A549 (cell line): ENCODE results near the gene CENPI.

ENCODE experiments used
- CTCF ChIP-seq: fragments of >200 bp; sonication (Bioruptor Twin); formaldehyde crosslinking; IDR thresholded peaks from 3 replicates; pipeline ENCODE4 v1.5.1; 2016
- KDM1A ChIP-seq: fragments of 200-600 bp; sonication (generic); IDR thresholded peaks from 2 replicates; pipeline ENCODE4 v1.6.1; 2016; ENCODE audit warnings: low read depth, mild to moderate bottlenecking
- MYC ChIP-seq: IDR thresholded peaks from 2 replicates; pipeline ENCODE4 v1.6.1; 2012; ENCODE audit warnings: mild to moderate bottlenecking, inconsistent platforms, low read length, improper control_type of control experiment, borderline replicate concordance
- PHF8 ChIP-seq: fragments of 200-600 bp; sonication (generic); IDR thresholded peaks from 2 replicates; pipeline ENCODE4 v1.6.1; 2016; ENCODE audit warnings: low read depth, mild to moderate bottlenecking, antibody characterized with exemption, moderate library complexity, borderline replicate concordance
- RARB ChIP-seq: fragments of 250-450 bp; sonication (Bioruptor Pico); IDR thresholded peaks from 2 replicates; pipeline ENCODE4 v1.8.0; 2021; ENCODE audit warnings: mild to moderate bottlenecking, moderate library complexity
- TF ChIP-seq, protein P1 (sequence below): IDR thresholded peaks from 2 replicates; pipeline ENCODE4 v1.6.1; 2012; ENCODE audit warnings: low read depth, borderline replicate concordance
- TF ChIP-seq, protein P2 (sequence below): fragments of 200-600 bp; sonication (generic); IDR thresholded peaks from 2 replicates; pipeline ENCODE4 v1.6.1; 2016; ENCODE audit warnings: antibody characterized with exemption, mild to moderate bottlenecking, moderate library complexity

DNA sequence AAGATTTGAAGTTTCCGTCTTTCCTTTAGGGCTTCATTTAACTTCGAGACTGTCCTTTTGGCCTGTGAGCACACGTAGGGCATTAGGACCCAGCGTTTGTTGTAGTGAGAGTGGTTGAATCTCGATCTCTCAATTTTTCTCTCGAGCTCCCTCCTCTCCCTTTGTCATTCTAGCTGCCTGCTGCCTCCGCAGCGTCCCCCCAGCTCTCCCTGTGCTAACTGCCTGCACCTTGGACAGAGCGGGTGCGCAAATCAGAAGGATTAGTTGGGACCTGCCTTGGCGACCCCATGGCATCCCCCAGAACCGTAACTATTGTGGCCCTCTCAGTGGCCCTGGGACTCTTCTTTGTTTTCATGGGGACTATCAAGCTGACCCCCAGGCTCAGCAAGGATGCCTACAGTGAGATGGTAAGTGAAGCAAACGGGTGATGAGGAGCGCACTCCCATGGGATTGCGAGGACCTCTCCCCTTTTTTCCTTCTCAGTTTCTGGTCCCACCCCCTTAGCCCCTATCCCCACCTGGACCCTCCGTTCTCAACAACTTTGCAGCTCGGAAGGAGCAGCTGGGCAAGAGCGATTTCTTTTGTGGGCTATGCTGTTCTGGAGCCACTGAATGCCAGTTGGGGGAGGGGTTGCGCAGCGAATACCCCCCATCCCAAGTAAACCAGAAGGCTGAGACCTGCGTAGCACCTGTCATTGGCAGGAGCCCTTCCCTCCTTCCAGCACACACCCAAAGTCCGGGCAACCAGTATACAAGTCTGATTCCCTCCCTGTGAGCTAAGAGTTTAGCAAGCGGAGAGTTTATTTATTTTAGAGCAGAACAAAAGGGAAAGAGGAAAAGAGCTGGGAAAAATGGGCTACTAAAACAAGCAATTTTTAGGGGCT lies 19.0 kb upstream of the CENPI start, which contains the start of gene TMEM35A:
- TF ChIP-seq, protein P1, sequence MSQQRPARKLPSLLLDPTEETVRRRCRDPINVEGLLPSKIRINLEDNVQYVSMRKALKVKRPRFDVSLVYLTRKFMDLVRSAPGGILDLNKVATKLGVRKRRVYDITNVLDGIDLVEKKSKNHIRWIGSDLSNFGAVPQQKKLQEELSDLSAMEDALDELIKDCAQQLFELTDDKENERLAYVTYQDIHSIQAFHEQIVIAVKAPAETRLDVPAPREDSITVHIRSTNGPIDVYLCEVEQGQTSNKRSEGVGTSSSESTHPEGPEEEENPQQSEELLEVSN: no peak
- no peak for TF ChIP-seq CTCF
- TF ChIP-seq, protein P2, sequence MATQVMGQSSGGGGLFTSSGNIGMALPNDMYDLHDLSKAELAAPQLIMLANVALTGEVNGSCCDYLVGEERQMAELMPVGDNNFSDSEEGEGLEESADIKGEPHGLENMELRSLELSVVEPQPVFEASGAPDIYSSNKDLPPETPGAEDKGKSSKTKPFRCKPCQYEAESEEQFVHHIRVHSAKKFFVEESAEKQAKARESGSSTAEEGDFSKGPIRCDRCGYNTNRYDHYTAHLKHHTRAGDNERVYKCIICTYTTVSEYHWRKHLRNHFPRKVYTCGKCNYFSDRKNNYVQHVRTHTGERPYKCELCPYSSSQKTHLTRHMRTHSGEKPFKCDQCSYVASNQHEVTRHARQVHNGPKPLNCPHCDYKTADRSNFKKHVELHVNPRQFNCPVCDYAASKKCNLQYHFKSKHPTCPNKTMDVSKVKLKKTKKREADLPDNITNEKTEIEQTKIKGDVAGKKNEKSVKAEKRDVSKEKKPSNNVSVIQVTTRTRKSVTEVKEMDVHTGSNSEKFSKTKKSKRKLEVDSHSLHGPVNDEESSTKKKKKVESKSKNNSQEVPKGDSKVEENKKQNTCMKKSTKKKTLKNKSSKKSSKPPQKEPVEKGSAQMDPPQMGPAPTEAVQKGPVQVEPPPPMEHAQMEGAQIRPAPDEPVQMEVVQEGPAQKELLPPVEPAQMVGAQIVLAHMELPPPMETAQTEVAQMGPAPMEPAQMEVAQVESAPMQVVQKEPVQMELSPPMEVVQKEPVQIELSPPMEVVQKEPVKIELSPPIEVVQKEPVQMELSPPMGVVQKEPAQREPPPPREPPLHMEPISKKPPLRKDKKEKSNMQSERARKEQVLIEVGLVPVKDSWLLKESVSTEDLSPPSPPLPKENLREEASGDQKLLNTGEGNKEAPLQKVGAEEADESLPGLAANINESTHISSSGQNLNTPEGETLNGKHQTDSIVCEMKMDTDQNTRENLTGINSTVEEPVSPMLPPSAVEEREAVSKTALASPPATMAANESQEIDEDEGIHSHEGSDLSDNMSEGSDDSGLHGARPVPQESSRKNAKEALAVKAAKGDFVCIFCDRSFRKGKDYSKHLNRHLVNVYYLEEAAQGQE: no peak
- no peak for TF ChIP-seq PHF8
- no peak for TF ChIP-seq KDM1A
- no peak for TF ChIP-seq RARB (CRISPR knock-in tag)
- no peak for TF ChIP-seq MYC
